COLO668 (cell line): Measurements from ENCODE around the gene PIGT.
"Not testable (repeated sequence)": the region's sequence is repeated elsewhere in the genome, so short reads cannot be mapped to it uniquely, and the experiment has no call there.

Experiments
- DNase-seq: peaks from one replicate; lab custom pipeline; 2025; ENCODE audit not compliant: unreplicated experiment; lab: John Stamatoyannopoulos, UW

The PIGT gene

GRCh38 chr20:45462711-45463509 lies 47.0 kb downstream of the PIGT start:
- DNase-seq, result no peak

DNA sequence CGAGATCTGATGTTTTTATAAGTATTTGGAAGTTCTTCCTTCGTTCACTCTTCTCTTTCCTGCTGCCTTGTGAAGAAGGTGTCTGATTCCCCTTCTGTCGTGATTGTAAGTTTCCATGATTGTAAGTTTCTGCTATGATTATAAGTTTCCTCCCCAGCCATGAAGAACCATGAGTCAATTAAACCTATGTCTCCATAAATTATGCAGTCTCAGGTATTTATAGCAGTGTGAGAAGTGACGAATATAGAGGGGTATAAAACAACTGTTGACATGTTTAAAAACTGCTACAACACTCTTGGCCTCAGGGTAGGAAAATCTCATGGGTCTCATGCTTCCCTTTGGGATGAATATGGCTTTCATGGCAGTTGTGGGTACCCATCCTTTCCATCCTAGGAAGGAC lies 47.8 kb downstream of the PIGT start:
- no peak for DNase-seq

- no peak for DNase-seq
Measured at GRCh38 chr20:45465491-45466266, 49.7 kb downstream of the PIGT start.

DNA sequence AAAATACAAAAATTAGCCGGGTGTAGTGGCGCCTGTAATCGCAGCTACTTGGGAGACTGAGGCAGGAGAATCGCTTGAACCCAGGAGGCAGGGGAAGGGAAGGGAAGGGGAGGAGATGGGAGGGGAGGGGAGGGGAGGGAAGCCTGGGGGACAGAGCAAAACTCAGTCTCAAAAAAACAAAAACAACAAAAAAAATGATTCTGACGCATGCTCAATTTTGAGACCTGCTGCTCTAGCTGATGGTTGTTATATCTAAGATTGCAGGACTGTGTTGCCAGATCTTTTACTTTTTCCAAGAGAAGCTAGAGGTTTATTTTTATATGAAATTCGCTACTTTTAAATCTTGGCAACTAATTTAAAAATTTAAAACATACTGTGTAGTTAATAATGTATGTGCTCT lies 51.2 kb downstream of the PIGT start:
- DNase-seq, result no peak

- DNase-seq, result peak; percentile 93
Measured at GRCh38 chr20:45467861-45468260, 51.9 kb downstream of the PIGT start.

DNA sequence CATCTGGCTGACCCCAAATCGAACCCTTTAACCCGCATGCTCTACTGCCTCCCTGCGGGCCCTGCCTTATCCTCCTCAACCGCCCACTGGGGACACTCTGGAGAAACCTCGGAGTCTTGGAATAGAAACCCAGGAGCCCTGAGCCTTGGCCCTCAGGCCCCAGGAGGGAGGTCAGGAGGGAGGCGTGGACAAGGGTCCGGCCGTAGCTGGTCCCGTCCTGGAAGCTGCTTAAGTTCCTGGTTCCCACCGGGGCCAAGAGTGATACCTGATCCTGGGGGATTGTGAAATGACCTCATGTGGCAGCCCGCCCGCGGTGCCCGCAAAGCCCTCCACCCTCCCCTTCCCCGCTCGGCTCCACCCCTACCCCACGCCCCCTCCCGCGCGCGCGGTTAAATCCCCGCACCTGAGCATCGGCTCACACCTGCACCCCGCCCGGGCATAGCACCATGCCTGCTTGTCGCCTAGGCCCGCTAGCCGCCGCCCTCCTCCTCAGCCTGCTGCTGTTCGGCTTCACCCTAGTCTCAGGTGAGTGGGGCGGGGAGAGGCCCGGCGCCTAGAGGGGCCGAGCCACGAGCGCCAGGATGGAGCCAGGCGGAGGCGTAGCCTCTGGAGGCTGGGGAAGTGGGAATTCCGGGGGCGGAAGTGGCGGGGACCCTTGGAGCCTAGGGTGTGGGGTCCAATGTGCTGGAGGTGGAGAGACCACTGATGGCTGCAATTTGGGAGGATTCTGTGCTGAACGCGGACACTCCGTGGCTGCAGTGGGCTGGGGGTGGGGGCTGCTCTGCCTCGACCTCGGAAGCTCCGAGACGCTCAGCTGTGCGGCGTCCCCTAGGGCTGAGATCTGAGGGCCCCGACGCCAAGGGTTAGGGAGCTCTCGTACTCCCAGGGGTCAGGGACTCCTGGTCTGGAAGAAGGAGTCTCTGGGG lies 53.7 kb downstream of the PIGT start, which contains the start of gene WFDC2:
Gene WFDC2 (plus strand): TSS at position 418 of the 926 bp plus-strand sequence. CDS start 29 bp downstream, at position 447.
- DNase-seq, result peak; percentile 86

DNA sequence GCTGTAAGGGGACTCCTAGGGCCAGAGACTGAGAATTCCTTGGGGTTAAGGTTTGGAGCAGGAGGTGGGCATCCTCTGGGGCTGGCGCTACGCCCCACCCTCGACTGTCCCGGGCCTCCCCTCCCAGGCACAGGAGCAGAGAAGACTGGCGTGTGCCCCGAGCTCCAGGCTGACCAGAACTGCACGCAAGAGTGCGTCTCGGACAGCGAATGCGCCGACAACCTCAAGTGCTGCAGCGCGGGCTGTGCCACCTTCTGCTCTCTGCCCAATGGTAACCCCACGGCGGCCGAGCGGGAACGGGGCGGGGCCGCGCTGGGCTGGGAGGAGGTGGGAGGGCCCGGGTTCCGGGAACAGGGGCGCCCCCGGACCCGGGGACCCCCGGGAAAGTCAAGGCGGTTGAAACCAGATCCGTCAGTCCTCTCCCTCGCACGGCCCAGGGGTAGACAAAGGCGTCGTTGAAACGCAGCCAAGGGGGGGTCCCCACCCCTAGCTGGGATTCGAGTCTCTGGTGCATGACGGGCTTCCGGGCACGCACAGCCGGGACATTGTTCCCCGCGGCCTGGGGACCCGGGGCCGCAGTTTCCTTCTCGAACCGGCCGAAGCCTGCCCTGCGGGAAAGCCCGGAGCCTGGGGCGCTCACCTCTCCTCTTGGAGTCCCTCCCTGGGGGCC lies 54.5 kb downstream of the PIGT start:
- DNase-seq, result peak; percentile 94

DNA sequence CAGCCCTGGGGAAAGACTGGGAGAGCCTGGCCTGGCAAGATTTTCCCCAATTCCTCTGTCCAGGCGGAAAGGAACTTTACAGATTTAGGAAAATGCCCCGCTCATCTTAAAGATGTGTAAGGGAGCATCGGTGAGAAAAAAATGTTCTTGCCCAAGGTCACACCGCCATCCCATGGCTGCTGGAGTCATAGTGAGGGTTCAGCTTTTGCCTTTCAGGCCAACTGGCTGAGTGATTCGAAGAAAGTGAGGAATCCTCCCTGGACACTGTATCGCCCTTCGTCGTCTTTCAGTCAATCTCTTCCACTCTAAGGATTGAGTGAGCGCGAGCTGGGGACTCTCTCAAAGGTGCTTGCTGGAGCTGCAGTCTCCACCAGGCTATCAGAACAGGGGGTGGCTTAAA lies 55.0 kb downstream of the PIGT start:
- peak; percentile 47 for DNase-seq

GRCh38 chr20:45472286-45472685 lies 56.3 kb downstream of the PIGT start:
- not testable (repeated sequence) for DNase-seq
